NT2/D1 (cell line): ENCODE results near the gene NRXN2.

Source experiments
- DNase-seq: peaks from one replicate; pipeline ENCODE4 v3.0.0-alpha.2; 2011; ENCODE audit warnings: low read depth, low spot score
- H3K27me3 ChIP-seq: 2 replicates; pipeline ENCODE4 v1.6.0; 2011; ENCODE audit warnings: mild to moderate bottlenecking; ENCODE audit not compliant: insufficient read length, insufficient read depth
- H3K36me3 ChIP-seq: 2 replicates; pipeline ENCODE4 v1.6.1; 2011; ENCODE audit warnings: mild to moderate bottlenecking, low read length, mixed read lengths; ENCODE audit not compliant: insufficient read depth, insufficient read length
- H3K4me1 ChIP-seq: 2 replicates; pipeline ENCODE4 v1.5.1; 2011; ENCODE audit not compliant: insufficient read depth, insufficient read length
- H3K4me3 ChIP-seq: 2 replicates; pipeline ENCODE4 v1.5.1; 2011; ENCODE audit warnings: low read depth; ENCODE audit not compliant: insufficient read length
- H3K9ac ChIP-seq: 2 replicates; pipeline ENCODE4 v1.6.0; 2011; ENCODE audit warnings: low read depth; ENCODE audit not compliant: insufficient read length
- H3K9me3 ChIP-seq: 2 replicates; pipeline ENCODE4 v1.5.1; 2011; ENCODE audit warnings: mild to moderate bottlenecking, low read length; ENCODE audit not compliant: insufficient read depth
- SUZ12 ChIP-seq: IDR thresholded peaks from 2 replicates; pipeline ENCODE4 v1.6.1; 2011; ENCODE audit not compliant: insufficient read length, insufficient read depth; ENCODE audit errors: extremely low read depth
- YY1 ChIP-seq: IDR thresholded peaks from 2 replicates; pipeline ENCODE4 v1.6.1; 2011; ENCODE audit not compliant: insufficient read length, insufficient read depth
- ZNF274 ChIP-seq: IDR thresholded peaks from 2 replicates; pipeline ENCODE4 v1.6.1; 2011; ENCODE audit warnings: mild to moderate bottlenecking, low read depth, low read length

The NRXN2 gene

GRCh38 chr11:64726211-64726641 is 3.2 kb upstream of the NRXN2 start:
- no peaks in the 10 kb centered on the region for H3K9me3 ChIP-seq
- no peak overlapping the region for H3K4me3 ChIP-seq
- peaks cover 37% of the 10 kb centered on the region for H3K4me1 ChIP-seq
- peak overlapping the region; percentile 51 for H3K9ac ChIP-seq
- no peak for DNase-seq
- peaks cover 17% of the 10 kb centered on the region for H3K27me3 ChIP-seq
- no peaks in the 10 kb centered on the region for H3K36me3 ChIP-seq
- TF ChIP-seq SUZ12 (no peak), YY1 (no peak), ZNF274 (no peak)

- no peaks in the 10 kb centered on the region for H3K36me3 ChIP-seq
- H3K27me3 ChIP-seq, result peaks cover 29% of the 10 kb centered on the region
- H3K9ac ChIP-seq, result no peak overlapping the region
- no peak overlapping the region for H3K4me3 ChIP-seq
- H3K4me1 ChIP-seq, result peaks cover 32% of the 10 kb centered on the region
- H3K9me3 ChIP-seq, result no peaks in the 10 kb centered on the region
- TF ChIP-seq YY1, result no peak
- no peak for TF ChIP-seq SUZ12
- TF ChIP-seq ZNF274, result no peak
- DNase-seq, result no peak
Observed at GRCh38 chr11:64724863-64725532, 2.0 kb upstream of the NRXN2 start.

- Histone ChIP-seq H3K4me1 (peaks cover 31% of the 10 kb centered on the region), H3K9ac (peak overlapping the region; percentile 59), H3K4me3 (no peak overlapping the region)
Observed at GRCh38 chr11:64723907-64724862, 1.2 kb upstream of the NRXN2 start.

GRCh38 chr11:64722141-64723065 is 594 bp downstream of the NRXN2 start:
- H3K4me3 ChIP-seq, result no peak overlapping the region
- DNase-seq, result no peak
- no peak overlapping the region for H3K9ac ChIP-seq
- H3K9me3 ChIP-seq, result no peaks in the 10 kb centered on the region
- TF ChIP-seq ZNF274 (no peak), YY1 (no peak), SUZ12 (no peak)
- H3K36me3 ChIP-seq, result no peaks in the 10 kb centered on the region
- peaks cover 42% of the 10 kb centered on the region for H3K27me3 ChIP-seq
- peaks cover 27% of the 10 kb centered on the region for H3K4me1 ChIP-seq

More at GRCh38 chr11:64723907-64724862, 1.2 kb upstream of the NRXN2 start:
- no peak for TF ChIP-seq YY1
- no peak for TF ChIP-seq SUZ12
- no peak for TF ChIP-seq ZNF274
- DNase-seq, result no peak
- H3K9me3 ChIP-seq, result no peaks in the 10 kb centered on the region
- peaks cover 36% of the 10 kb centered on the region for H3K27me3 ChIP-seq
- no peaks in the 10 kb centered on the region for H3K36me3 ChIP-seq

GRCh38 chr11:64721359-64721699 is 1.7 kb downstream of the NRXN2 start:
- H3K4me3 ChIP-seq, result no peak overlapping the region
- no peak for TF ChIP-seq ZNF274
- TF ChIP-seq SUZ12, result no peak
- TF ChIP-seq YY1, result no peak
- H3K27me3 ChIP-seq, result peaks cover 46% of the 10 kb centered on the region
- H3K4me1 ChIP-seq, result peaks cover 34% of the 10 kb centered on the region
- H3K9ac ChIP-seq, result no peak overlapping the region
- H3K9me3 ChIP-seq, result no peaks in the 10 kb centered on the region
- no peaks in the 10 kb centered on the region for H3K36me3 ChIP-seq
- no peak for DNase-seq

- Histone ChIP-seq H3K9ac (no peak overlapping the region), H3K9me3 (no peaks in the 10 kb centered on the region), H3K4me1 (peaks cover 31% of the 10 kb centered on the region), H3K36me3 (no peaks in the 10 kb centered on the region), H3K4me3 (no peak overlapping the region), H3K27me3 (peaks cover 49% of the 10 kb centered on the region)
- no peak for TF ChIP-seq SUZ12
- no peak for TF ChIP-seq YY1
- no peak for TF ChIP-seq ZNF274
- DNase-seq, result no peak
Observed at GRCh38 chr11:64720640-64721358, 2.2 kb downstream of the NRXN2 start.

GRCh38 chr11:64720167-64720566 is 2.8 kb downstream of the NRXN2 start:
- no peak for DNase-seq
- no peaks in the 10 kb centered on the region for H3K36me3 ChIP-seq
- H3K9me3 ChIP-seq, result no peaks in the 10 kb centered on the region
- H3K27me3 ChIP-seq, result peaks cover 56% of the 10 kb centered on the region
- TF ChIP-seq ZNF274 (no peak), SUZ12 (no peak), YY1 (no peak)
- no peak overlapping the region for H3K9ac ChIP-seq
- no peak overlapping the region for H3K4me3 ChIP-seq
- peaks cover 26% of the 10 kb centered on the region for H3K4me1 ChIP-seq
